Sigmoid colon (tissue), 7 donors: ENCODE measurements around the gene TMED6. TPM values are rescaled to one million over a fixed set of nuclear protein-coding genes. Genes with fewer than 3 reads are reported as not detected.

Experiments
- DNase-seq: peaks from one replicate; pipeline ENCODE4 v3.0.0-alpha.2; 2019
- H3K27ac ChIP-seq, 4 donors: fragments of 200-600 bp; sonication (generic); one replicate each; pipeline ENCODE4 v1.5.1; 2016 to 2019; ENCODE audit warnings: mild to moderate bottlenecking in 1 of 4
- H3K27me3 ChIP-seq, 3 donors: fragments of 200-600 bp; sonication (generic); one replicate each; pipeline ENCODE4 v1.5.1; 2019; ENCODE audit warnings: mild to moderate bottlenecking in 1 of 3
- H3K36me3 ChIP-seq, 4 donors: fragments of 200-600 bp; sonication (generic); one replicate each; pipeline ENCODE4 v1.5.1; 2016 to 2019
- H3K4me1 ChIP-seq, 4 donors: fragments of 200-600 bp; sonication (generic); one replicate each; pipeline ENCODE4 v1.5.1; 2017 to 2019
- H3K4me3 ChIP-seq, 4 donors: fragments of 200-600 bp; sonication (generic); one replicate each; pipeline ENCODE4 v1.5.1; 2017 to 2019; ENCODE audit warnings: mild to moderate bottlenecking in 2 of 4, moderate library complexity in 1 of 4
- H3K9me3 ChIP-seq, 4 donors: fragments of 200-600 bp in 3 of 4; sonication (generic) in 3 of 4; one replicate each; pipeline versions ENCODE4 v1.5.1 to v1.6.1; 2013 to 2019
- EP300 ChIP-seq, 4 donors: sonication (generic); formaldehyde crosslinking; IDR thresholded peaks; one replicate each; pipeline ENCODE4 v1.6.1; 2017; ENCODE audit warnings: antibody characterized with exemption in 4 of 4
- POLR2A ChIP-seq, 2 donors: fragments of 450-650 bp; IDR thresholded peaks; one replicate each; pipeline ENCODE4 v1.6.1; 2016; ENCODE audit warnings: antibody characterized with exemption in 2 of 2, mild to moderate bottlenecking in 2 of 2, moderate library complexity in 2 of 2
- POLR2AphosphoS5 ChIP-seq, 4 donors: sonication (generic); formaldehyde crosslinking; IDR thresholded peaks; one replicate each; pipeline ENCODE4 v1.6.1; 2017; ENCODE audit warnings: antibody characterized with exemption in 4 of 4
- WGBS, 2 donors: extraction: QIAGEN DNeasy Blood & Tissue Kit; methylation state at CpG; one replicate each; pipeline ENCODE4 v1.1.7; 2013; 5-methylcytosine and 5-hydroxymethylcytosine counted together
- intact Hi-C: fragments of 100-400 bp; cut with DNase I; formaldehyde crosslinking; loops from one replicate; pipeline ENCODE4 v1.15.1; 2023
- polyA plus RNA-seq, 3 donors: library from polyadenylated mRNA; stranded (reverse); fragments of 200-250 nt; gene quantifications; one replicate each; pipeline ENCODE4 v1.2.3, GENCODE V29; 2013
- total RNA-seq, 4 donors: library from RNA; depleted of rRNA; stranded (reverse); fragments of >200 nt; gene quantifications; one replicate each; pipeline ENCODE4 v1.1.0, GENCODE V29; 2016
- TF ChIP-seq, protein P1 (sequence below), 4 experiments: fragments of 450-650 bp in 3 of 4; fragments of 200-600 bp in 1 of 4; IDR thresholded peaks; one replicate each; pipeline ENCODE4 v1.5.1; 2016 to 2019; ENCODE audit warnings: antibody characterized with exemption in 4 of 4, mild to moderate bottlenecking in 3 of 4, moderate library complexity in 2 of 4
- donor health status: healthy with polysubstance abuse.
- donor health status: Bipolar disorder and iron deficiency.
- donor health status: healthy.

TMED6 gene
- total and polyA plus RNA-seq, 7 donors: 4.2 to 4.6 TPM; not detected in 5

GRCh38 chr16:69313469-69313868, 38.1 kb downstream of the TMED6 start:
- H3K36me3 ChIP-seq: peaks cover 14 to 49% (median 26%) of the 10 kb centered on the region in 4 donors
- no peak for DNase-seq
- 92 to 93% methylated on average over 5 of the region's 5 CpGs for WGBS, 2 donors
- no peak overlapping the region for H3K27ac ChIP-seq
- no peak for TF ChIP-seq POLR2A (IDR thresholded peaks at IDR 0.05)
- TF ChIP-seq EP300 (IDR thresholded peaks at IDR 0.05): no peak
- TF ChIP-seq, protein P1, sequence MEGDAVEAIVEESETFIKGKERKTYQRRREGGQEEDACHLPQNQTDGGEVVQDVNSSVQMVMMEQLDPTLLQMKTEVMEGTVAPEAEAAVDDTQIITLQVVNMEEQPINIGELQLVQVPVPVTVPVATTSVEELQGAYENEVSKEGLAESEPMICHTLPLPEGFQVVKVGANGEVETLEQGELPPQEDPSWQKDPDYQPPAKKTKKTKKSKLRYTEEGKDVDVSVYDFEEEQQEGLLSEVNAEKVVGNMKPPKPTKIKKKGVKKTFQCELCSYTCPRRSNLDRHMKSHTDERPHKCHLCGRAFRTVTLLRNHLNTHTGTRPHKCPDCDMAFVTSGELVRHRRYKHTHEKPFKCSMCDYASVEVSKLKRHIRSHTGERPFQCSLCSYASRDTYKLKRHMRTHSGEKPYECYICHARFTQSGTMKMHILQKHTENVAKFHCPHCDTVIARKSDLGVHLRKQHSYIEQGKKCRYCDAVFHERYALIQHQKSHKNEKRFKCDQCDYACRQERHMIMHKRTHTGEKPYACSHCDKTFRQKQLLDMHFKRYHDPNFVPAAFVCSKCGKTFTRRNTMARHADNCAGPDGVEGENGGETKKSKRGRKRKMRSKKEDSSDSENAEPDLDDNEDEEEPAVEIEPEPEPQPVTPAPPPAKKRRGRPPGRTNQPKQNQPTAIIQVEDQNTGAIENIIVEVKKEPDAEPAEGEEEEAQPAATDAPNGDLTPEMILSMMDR (IDR thresholded peaks at IDR 0.05): no peak
- TF ChIP-seq POLR2AphosphoS5 (IDR thresholded peaks at IDR 0.05): no peak
- peaks cover 0 to 28% (median 20%) of the 10 kb centered on the region in 4 donors for H3K4me1 ChIP-seq
- no peaks in the 10 kb centered on the region for H3K27me3 ChIP-seq
- no peaks in the 10 kb centered on the region for H3K9me3 ChIP-seq
- no peak overlapping the region for H3K4me3 ChIP-seq
- intact Hi-C loops: no loop called here

DNA sequence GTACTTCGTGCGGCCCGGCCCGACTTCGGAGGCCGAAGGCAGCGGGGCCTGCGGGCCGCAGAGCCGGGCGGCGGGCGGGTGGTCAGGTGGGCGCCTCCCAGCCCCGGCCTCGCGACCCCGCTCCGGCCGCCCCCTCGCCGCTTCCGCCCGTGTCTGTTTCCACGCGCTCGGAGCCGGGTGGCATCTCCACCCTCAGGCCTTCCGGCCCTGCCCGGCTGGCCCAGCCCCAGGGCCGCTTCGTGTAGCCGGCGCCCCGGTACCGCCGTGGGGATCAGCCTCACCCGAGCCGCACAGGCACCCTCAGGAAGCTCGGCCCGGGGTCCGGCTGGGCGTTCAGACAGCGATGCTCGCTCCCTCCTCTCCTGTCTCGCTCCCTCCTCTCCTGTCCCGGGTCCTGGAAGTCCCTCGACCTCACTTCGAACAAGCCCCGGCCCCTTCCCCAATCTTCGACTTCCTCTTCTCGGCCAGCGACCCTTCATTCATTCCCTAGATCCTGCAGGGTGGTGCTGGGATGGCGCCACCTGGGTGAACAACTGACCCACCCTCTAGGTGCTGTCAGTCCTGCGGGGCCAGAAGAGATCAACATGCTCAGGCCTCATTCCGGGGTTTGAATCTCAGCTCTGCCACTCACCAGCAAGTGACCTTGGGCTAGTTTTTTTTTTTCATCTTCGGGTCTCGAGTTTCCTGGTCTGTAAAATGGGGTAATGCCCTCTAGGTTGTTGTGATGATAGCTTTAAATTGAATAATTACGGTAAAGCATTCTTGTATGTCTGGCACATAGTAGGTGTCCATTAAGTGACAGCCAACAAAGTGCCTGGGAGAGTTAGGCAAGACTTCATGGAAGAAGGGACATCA, 39.8 kb downstream of the TMED6 start:
- peak; percentile 72 for DNase-seq
- 1% methylated on average over 59 of the region's 59 CpGs for WGBS, 2 donors
- TF ChIP-seq EP300 (IDR thresholded peaks at IDR 0.05) (no peak), POLR2A (IDR thresholded peaks at IDR 0.05) (no peak), POLR2AphosphoS5 (IDR thresholded peaks at IDR 0.05) (no peak)
- TF ChIP-seq, protein P1 (IDR thresholded peaks at IDR 0.05): no peak

GRCh38 chr16:69310653-69311532, 40.7 kb downstream of the TMED6 start, which contains the start of gene VPS4A:
Gene VPS4A (plus strand): TSS chr16:69311350. CDS start chr16:69311512, 162 bp downstream.
- 8 to 10% methylated on average over 70 of the region's 70 CpGs for WGBS, 2 donors
- H3K36me3 ChIP-seq: peaks cover 2 to 25% (median 5%) of the 10 kb centered on the region in 4 donors

More for the DNA sequence above, 39.8 kb downstream of the TMED6 start:
- Histone ChIP-seq H3K27ac (peak overlapping the region; percentile 87 to 93 (median 88)), H3K4me3 (peak overlapping the region; percentile 74 to 89 (median 85)), H3K4me1 (peaks cover 0 to 28% (median 20%) of the 10 kb centered on the region in 4 donors), H3K9me3 (no peaks in the 10 kb centered on the region), H3K36me3 (peaks cover 9 to 34% (median 13%) of the 10 kb centered on the region in 4 donors), H3K27me3 (no peaks in the 10 kb centered on the region)
- intact Hi-C loops: loop anchor here (2.0 kb wide), 2 partner anchors 19 to 27 kb away; partner anchors contain the start of genes COG8, NIP7 and PDF

DNA sequence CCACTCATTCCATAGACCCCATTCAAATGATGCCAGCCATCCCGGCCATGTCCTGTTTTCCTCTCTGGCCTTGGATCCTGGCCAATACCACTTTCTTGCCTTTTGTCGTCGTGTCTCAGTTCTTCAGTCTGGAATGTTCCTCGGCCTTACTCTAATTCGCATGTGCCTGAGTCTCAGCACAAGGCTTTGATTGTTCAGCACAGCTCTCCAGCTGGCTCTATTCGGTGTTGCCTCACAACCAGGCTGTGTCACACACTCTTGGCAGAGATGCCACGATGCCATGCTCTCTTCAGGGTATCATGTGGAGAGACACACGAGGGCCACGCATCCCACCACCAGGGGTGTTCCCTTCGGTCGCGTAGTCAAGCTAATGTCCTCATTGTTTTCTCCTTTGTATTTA, 42.3 kb downstream of the TMED6 start:
- H3K4me3 ChIP-seq: no peak overlapping the region
- peaks cover 0 to 25% (median 20%) of the 10 kb centered on the region in 4 donors for H3K4me1 ChIP-seq
- intact Hi-C loops: no loop called here
- DNase-seq: peak; percentile 76
- TF ChIP-seq POLR2AphosphoS5 (IDR thresholded peaks at IDR 0.05): peak in 2 of 4 donors; percentile 8
- TF ChIP-seq, protein P1 (IDR thresholded peaks at IDR 0.05): no peak
- H3K27me3 ChIP-seq: no peaks in the 10 kb centered on the region
- H3K27ac ChIP-seq: no peak overlapping the region
- peaks cover 0 to 15% (median 0%) of the 10 kb centered on the region in 4 donors for H3K36me3 ChIP-seq
- no peaks in the 10 kb centered on the region for H3K9me3 ChIP-seq
- 89 to 94% methylated on average over 12 of the region's 12 CpGs for WGBS, 2 donors

More at GRCh38 chr16:69310653-69311532, 40.7 kb downstream of the TMED6 start, which contains the start of gene VPS4A:
- Histone ChIP-seq H3K4me1 (peaks cover 0 to 28% (median 20%) of the 10 kb centered on the region in 4 donors), H3K27me3 (no peaks in the 10 kb centered on the region), H3K9me3 (no peaks in the 10 kb centered on the region), H3K27ac (peak within 1 kb of the TSS; percentile 87 to 93 (median 88)), H3K4me3 (peak within 1 kb of the TSS; percentile 74 to 89 (median 85))
- peak; percentile 15 to 83 (median 60) for TF ChIP-seq POLR2AphosphoS5 (IDR thresholded peaks at IDR 0.05)
- TF ChIP-seq EP300 (IDR thresholded peaks at IDR 0.05): no peak
- TF ChIP-seq, protein P1 (IDR thresholded peaks at IDR 0.05): peak; percentile 28 to 94 (median 50)
- peak in 1 of 2 donors; percentile 19 for TF ChIP-seq POLR2A (IDR thresholded peaks at IDR 0.05)
- intact Hi-C loops: loop anchor here (2.0 kb wide), 2 partner anchors 20 to 28 kb away; partner anchors contain the start of genes COG8, NIP7 and PDF
- peak; percentile 98 for DNase-seq
